ENCODE results near the gene TSC22D2. TPM values are rescaled to one million over a fixed set of nuclear protein-coding genes. Genes with fewer than 3 reads are reported as not detected.

The TSC22D2 gene
- total RNA-seq, 4 donors from 2014 or later: 12.5 to 15.9 (median 14.6) TPM

GRCh38 chr3:150407808-150408220 is 284 bp upstream of the TSC22D2 start:
- H3K36me3 ChIP-seq: no peaks in the 10 kb centered on the region
- no peaks in the 10 kb centered on the region for H3K27me3 ChIP-seq
- H3K9me3 ChIP-seq: no peaks in the 10 kb centered on the region
- H3K4me3 ChIP-seq: peak overlapping the region; percentile 88 to 92 (median 91)
- DNase-seq (ENCODE audit: low spot score in 2 of 2): peak in 1 of 2 donors; percentile 52
- H3K27ac ChIP-seq: peak overlapping the region; percentile 99 to 100 (median 100)
- TF ChIP-seq CTCF (IDR thresholded peaks at IDR 0.05) (no peak), POLR2A (IDR thresholded peaks at IDR 0.05) (no peak), EP300 (IDR thresholded peaks at IDR 0.05) (peak in 1 of 2 donors; percentile 55)
- H3K4me1 ChIP-seq: peaks cover 0 to 27% (median 1%) of the 10 kb centered on the region in 4 donors
- WGBS, 2 donors: 0 to 1% methylated on average over 13 of the region's 13 CpGs

GRCh38 chr3:150409125-150409511 is 1.0 kb downstream of the TSC22D2 start:
- DNase-seq (ENCODE audit: low spot score in 2 of 2): peak in 1 of 2 donors; percentile 36
- Histone ChIP-seq H3K4me1 (peaks cover 0 to 40% (median 12%) of the 10 kb centered on the region in 4 donors), H3K27me3 (no peaks in the 10 kb centered on the region), H3K27ac (peak overlapping the region; percentile 99 to 100 (median 100)), H3K4me3 (peak overlapping the region; percentile 88 to 92 (median 91)), H3K36me3 (no peaks in the 10 kb centered on the region), H3K9me3 (no peaks in the 10 kb centered on the region)
- WGBS, 2 donors: 0% methylated on average over 17 to 18 of the region's 30 CpGs
- no peak for TF ChIP-seq CTCF (IDR thresholded peaks at IDR 0.05)
- no peak for TF ChIP-seq EP300 (IDR thresholded peaks at IDR 0.05)
- no peak for TF ChIP-seq POLR2A (IDR thresholded peaks at IDR 0.05)

- Histone ChIP-seq H3K27ac (peak overlapping the region; percentile 99 to 100 (median 100)), H3K27me3 (no peaks in the 10 kb centered on the region), H3K9me3 (no peaks in the 10 kb centered on the region), H3K4me1 (peaks cover 0 to 46% (median 16%) of the 10 kb centered on the region in 4 donors), H3K4me3 (peak overlapping the region; percentile 88 to 92 (median 91)), H3K36me3 (no peaks in the 10 kb centered on the region)
- peak in 1 of 2 donors; percentile 56 for TF ChIP-seq EP300 (IDR thresholded peaks at IDR 0.05)
- TF ChIP-seq CTCF (IDR thresholded peaks at IDR 0.05): peak; percentile 47 to 72 (median 66)
- TF ChIP-seq POLR2A (IDR thresholded peaks at IDR 0.05): peak in 1 of 2 donors; percentile 31
- peak; percentile 43 to 48 for DNase-seq (ENCODE audit: low spot score in 2 of 2)
- 1% methylated on average over 28 to 60 of the region's 72 CpGs for WGBS, 2 donors
Observed at GRCh38 chr3:150409512-150410310, 1.6 kb downstream of the TSC22D2 start.

GRCh38 chr3:150410311-150411105 is 2.4 kb downstream of the TSC22D2 start:
- Histone ChIP-seq H3K27me3 (no peaks in the 10 kb centered on the region), H3K4me1 (peaks cover 0 to 49% (median 23%) of the 10 kb centered on the region in 4 donors)

More at GRCh38 chr3:150410311-150411105, 2.4 kb downstream of the TSC22D2 start:
- 0 to 4% methylated on average over 4 to 20 of the region's 68 CpGs for WGBS, 2 donors
- Histone ChIP-seq H3K27ac (peak overlapping the region; percentile 99 to 100 (median 100)), H3K4me3 (peak overlapping the region; percentile 88 to 92 (median 91)), H3K9me3 (no peaks in the 10 kb centered on the region), H3K36me3 (no peaks in the 10 kb centered on the region)
- TF ChIP-seq POLR2A (IDR thresholded peaks at IDR 0.05) (no peak), EP300 (IDR thresholded peaks at IDR 0.05) (no peak), CTCF (IDR thresholded peaks at IDR 0.05) (peak in 3 of 5 experiments; percentile 1 to 20 (median 8))
- DNase-seq (ENCODE audit: low spot score in 2 of 2): no peak

Data from tibial nerve (tissue), 4 donors.